Measurements from ENCODE around the gene TMEM132C. TPM values are rescaled to one million over a fixed set of nuclear protein-coding genes. Genes with fewer than 3 reads are reported as not detected.

Gene TMEM132C
- total RNA-seq, 3 donors from 2014 or later (not counting 1 experiment from before 2014, with no cell fraction given) = 0.08 to 0.41 TPM; not detected in 1

GRCh38 chr12:128269181-128269591 lies 2.2 kb downstream of the TMEM132C start:
- no peak for TF ChIP-seq CTCF (IDR thresholded peaks at IDR 0.05)

GRCh38 chr12:128276471-128276870 lies 9.5 kb downstream of the TMEM132C start:
- no peaks in the 10 kb centered on the region for H3K4me1 ChIP-seq (ENCODE audit: control insufficient read depth, insufficient read depth, low read length)
- H3K27ac ChIP-seq (ENCODE audit: low read length) = no peak overlapping the region
- ATAC-seq = no peak
- H3K27me3 Mint-ChIP-seq (ENCODE audit: low read depth in 2 of 2) = peaks cover 18 to 24% of the 10 kb centered on the region in 2 donors
- H3K27me3 ChIP-seq (ENCODE audit: control insufficient read depth, insufficient read depth, low read length) = no peaks in the 10 kb centered on the region
- H3K4me3 Mint-ChIP-seq = no peak overlapping the region
- intact Hi-C loops (cut with micrococcal nuclease) = no loop called here
- TF ChIP-seq CTCF (IDR thresholded peaks at IDR 0.05) = no peak
- H3K4me1 Mint-ChIP-seq = no peaks in the 10 kb centered on the region
- no peak for DNase-seq
- no peaks in the 10 kb centered on the region for H3K36me3 ChIP-seq (ENCODE audit: control insufficient read depth, insufficient read depth, low read length)
- H3K9me3 ChIP-seq (ENCODE audit: control insufficient read depth, insufficient read depth, low read length) = no peaks in the 10 kb centered on the region
- H3K4me3 ChIP-seq (ENCODE audit: low read length) = no peak overlapping the region
- peaks cover 3 to 4% of the 10 kb centered on the region in 2 donors for H3K9me3 Mint-ChIP-seq
- no peak overlapping the region for H3K27ac Mint-ChIP-seq
- 96% methylated on average over 4 of the region's 4 CpGs for WGBS (ENCODE audit: insufficient coverage)
- H3K36me3 Mint-ChIP-seq = no peaks in the 10 kb centered on the region

More at GRCh38 chr12:128269181-128269591, 2.2 kb downstream of the TMEM132C start:
- Mint-ChIP-seq H3K9me3 (peaks cover 2 to 3% of the 10 kb centered on the region in 2 donors), H3K4me1 (no peaks in the 10 kb centered on the region), H3K27me3 (ENCODE audit: low read depth in 2 of 2) (peaks cover 42 to 51% of the 10 kb centered on the region in 2 donors), H3K36me3 (no peaks in the 10 kb centered on the region), H3K27ac (no peak overlapping the region), H3K4me3 (no peak overlapping the region)
- DNase-seq (no peak), ATAC-seq (no peak)
- Histone ChIP-seq H3K9me3 (ENCODE audit: control insufficient read depth, insufficient read depth, low read length) (no peaks in the 10 kb centered on the region), H3K27ac (ENCODE audit: low read length) (no peak overlapping the region), H3K4me3 (ENCODE audit: low read length) (no peak overlapping the region), H3K36me3 (ENCODE audit: control insufficient read depth, insufficient read depth, low read length) (no peaks in the 10 kb centered on the region), H3K4me1 (ENCODE audit: control insufficient read depth, insufficient read depth, low read length) (no peaks in the 10 kb centered on the region), H3K27me3 (ENCODE audit: control insufficient read depth, insufficient read depth, low read length) (peaks cover 11% of the 10 kb centered on the region)
- WGBS (ENCODE audit: insufficient coverage) = 9% methylated on average over 10 of the region's 10 CpGs
- intact Hi-C loops (cut with micrococcal nuclease) = no loop called here

GRCh38 chr12:128286970-128287369 lies 20.0 kb downstream of the TMEM132C start:
- WGBS (ENCODE audit: insufficient coverage) = 81% methylated on average over 1 of the region's 1 CpG
- Mint-ChIP-seq H3K27ac (no peak overlapping the region), H3K27me3 (ENCODE audit: low read depth in 2 of 2) (peaks cover 11 to 35% of the 10 kb centered on the region in 2 donors), H3K4me3 (no peak overlapping the region), H3K4me1 (no peaks in the 10 kb centered on the region), H3K36me3 (no peaks in the 10 kb centered on the region), H3K9me3 (peaks cover 0 to 3% of the 10 kb centered on the region in 2 donors)
- ATAC-seq = no peak
- DNase-seq = no peak
- no peak for TF ChIP-seq CTCF (IDR thresholded peaks at IDR 0.05)
- no peaks in the 10 kb centered on the region for H3K36me3 ChIP-seq (ENCODE audit: control insufficient read depth, insufficient read depth, low read length)
- no peaks in the 10 kb centered on the region for H3K9me3 ChIP-seq (ENCODE audit: control insufficient read depth, insufficient read depth, low read length)
- no peaks in the 10 kb centered on the region for H3K4me1 ChIP-seq (ENCODE audit: control insufficient read depth, insufficient read depth, low read length)
- H3K4me3 ChIP-seq (ENCODE audit: low read length) = no peak overlapping the region
- intact Hi-C loops (cut with micrococcal nuclease) = no loop called here
- H3K27ac ChIP-seq (ENCODE audit: low read length) = no peak overlapping the region
- H3K27me3 ChIP-seq (ENCODE audit: control insufficient read depth, insufficient read depth, low read length) = no peaks in the 10 kb centered on the region

GRCh38 chr12:128288357-128288756 lies 21.4 kb downstream of the TMEM132C start:
- 61% methylated on average over 2 of the region's 2 CpGs for WGBS (ENCODE audit: insufficient coverage)
- peaks cover 15 to 39% of the 10 kb centered on the region in 2 donors for H3K27me3 Mint-ChIP-seq (ENCODE audit: low read depth in 2 of 2)
- no peak overlapping the region for H3K4me3 Mint-ChIP-seq
- H3K36me3 Mint-ChIP-seq = no peaks in the 10 kb centered on the region
- no peak for DNase-seq
- no peaks in the 10 kb centered on the region for H3K4me1 Mint-ChIP-seq
- Histone ChIP-seq H3K27ac (ENCODE audit: low read length) (no peak overlapping the region), H3K4me1 (ENCODE audit: control insufficient read depth, insufficient read depth, low read length) (no peaks in the 10 kb centered on the region), H3K27me3 (ENCODE audit: control insufficient read depth, insufficient read depth, low read length) (no peaks in the 10 kb centered on the region), H3K9me3 (ENCODE audit: control insufficient read depth, insufficient read depth, low read length) (no peaks in the 10 kb centered on the region), H3K36me3 (ENCODE audit: control insufficient read depth, insufficient read depth, low read length) (no peaks in the 10 kb centered on the region), H3K4me3 (ENCODE audit: low read length) (no peak overlapping the region)
- no peak for TF ChIP-seq CTCF (IDR thresholded peaks at IDR 0.05)
- intact Hi-C loops (cut with micrococcal nuclease) = no loop called here
- H3K27ac Mint-ChIP-seq = no peak overlapping the region
- ATAC-seq = no peak
- peaks cover 0 to 2% of the 10 kb centered on the region in 2 donors for H3K9me3 Mint-ChIP-seq

Measured in natural killer cell (primary cell).